HEK293 (cell line): ENCODE measurements around the gene DSCAM.

Experiments used
- KLF16 ChIP-seq: fragments of 450-650 bp; formaldehyde crosslinking; IDR thresholded peaks from 2 replicates; pipeline ENCODE4 v1.5.1; 2017; ENCODE audit warnings: missing biosample characterization, missing genetic modification characterization
- ZBTB48 ChIP-seq: fragments of 450-650 bp; formaldehyde crosslinking; IDR thresholded peaks from 2 replicates; pipeline ENCODE4 v1.5.1; 2016; ENCODE audit warnings: missing biosample characterization, missing genetic modification characterization
- ZBTB7A ChIP-seq: fragments of 450-650 bp; formaldehyde crosslinking; IDR thresholded peaks from 2 replicates; pipeline ENCODE4 v1.5.1; 2016; ENCODE audit warnings: low read depth, missing biosample characterization, missing genetic modification characterization
- ZNF239 ChIP-seq: fragments of 450-650 bp; formaldehyde crosslinking; IDR thresholded peaks from 2 replicates; pipeline ENCODE4 v1.5.1; 2016; ENCODE audit warnings: missing biosample characterization, missing genetic modification characterization
- ZNF426 ChIP-seq: fragments of 450-650 bp; formaldehyde crosslinking; IDR thresholded peaks from 2 replicates; pipeline ENCODE4 v1.5.1; 2017; ENCODE audit warnings: missing biosample characterization, missing genetic modification characterization, mild to moderate bottlenecking, inconsistent platforms, moderate library complexity
- ZNF510 ChIP-seq: fragments of 450-650 bp; formaldehyde crosslinking; IDR thresholded peaks from 2 replicates; pipeline ENCODE4 v1.5.1; 2018; ENCODE audit warnings: mild to moderate bottlenecking, missing genetic modification characterization, missing biosample characterization; ENCODE audit not compliant: insufficient replicate concordance
- ZNF514 ChIP-seq: fragments of 450-650 bp; formaldehyde crosslinking; IDR thresholded peaks from 2 replicates; pipeline ENCODE4 v1.5.1; 2016; ENCODE audit warnings: missing biosample characterization, missing genetic modification characterization
- ZNF529 ChIP-seq: fragments of 450-650 bp; formaldehyde crosslinking; IDR thresholded peaks from 2 replicates; pipeline ENCODE4 v1.5.1; 2017; ENCODE audit warnings: missing genetic modification characterization, missing biosample characterization; ENCODE audit not compliant: insufficient replicate concordance
- ZNF670 ChIP-seq: fragments of 450-650 bp; formaldehyde crosslinking; IDR thresholded peaks from 2 replicates; pipeline ENCODE4 v1.5.1; 2016; ENCODE audit warnings: missing biosample characterization, missing genetic modification characterization, low read depth
- TF ChIP-seq, protein P1 (sequence below): fragments of 450-650 bp; formaldehyde crosslinking; IDR thresholded peaks from 2 replicates; pipeline ENCODE4 v1.5.1; 2016; ENCODE audit warnings: missing biosample characterization, missing genetic modification characterization
- TF ChIP-seq, protein P2 (sequence below): fragments of 450-650 bp; formaldehyde crosslinking; IDR thresholded peaks from 2 replicates; pipeline ENCODE4 v1.5.1; 2016; ENCODE audit warnings: missing biosample characterization, missing genetic modification characterization, low read depth
- TF ChIP-seq, protein P3 (sequence below): fragments of 450-650 bp; formaldehyde crosslinking; IDR thresholded peaks from 2 replicates; pipeline ENCODE4 v1.5.1; 2016; ENCODE audit warnings: missing biosample characterization, missing genetic modification characterization
- TF ChIP-seq, protein P4 (sequence below): fragments of 450-650 bp; formaldehyde crosslinking; IDR thresholded peaks from 2 replicates; pipeline ENCODE4 v1.5.1; 2016; ENCODE audit warnings: missing biosample characterization, missing genetic modification characterization
- TF ChIP-seq, protein P5 (sequence below): fragments of 450-650 bp; formaldehyde crosslinking; IDR thresholded peaks from 2 replicates; pipeline ENCODE4 v1.5.1; 2017; ENCODE audit warnings: missing biosample characterization, missing genetic modification characterization

DNA sequence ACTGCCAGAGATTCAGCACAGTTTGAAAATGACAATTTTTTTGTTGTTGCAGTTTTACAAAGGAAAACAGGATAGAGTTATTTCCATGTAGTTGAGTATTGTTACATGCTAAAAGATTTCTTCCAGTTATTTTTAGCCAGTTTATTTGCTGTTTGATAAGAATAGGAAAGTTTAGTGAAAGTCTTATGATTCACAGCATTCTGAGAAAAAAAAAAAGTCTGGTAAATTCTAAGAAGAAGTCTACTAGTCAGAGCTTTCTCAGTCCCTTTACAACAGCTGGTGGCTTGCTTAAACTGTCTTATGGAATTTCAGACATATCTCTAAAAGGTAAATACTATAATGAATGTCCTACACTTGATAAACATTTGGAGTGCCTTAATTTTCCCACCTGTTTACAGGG, 341.7 kb downstream of the DSCAM start:
- TF ChIP-seq, protein P1, sequence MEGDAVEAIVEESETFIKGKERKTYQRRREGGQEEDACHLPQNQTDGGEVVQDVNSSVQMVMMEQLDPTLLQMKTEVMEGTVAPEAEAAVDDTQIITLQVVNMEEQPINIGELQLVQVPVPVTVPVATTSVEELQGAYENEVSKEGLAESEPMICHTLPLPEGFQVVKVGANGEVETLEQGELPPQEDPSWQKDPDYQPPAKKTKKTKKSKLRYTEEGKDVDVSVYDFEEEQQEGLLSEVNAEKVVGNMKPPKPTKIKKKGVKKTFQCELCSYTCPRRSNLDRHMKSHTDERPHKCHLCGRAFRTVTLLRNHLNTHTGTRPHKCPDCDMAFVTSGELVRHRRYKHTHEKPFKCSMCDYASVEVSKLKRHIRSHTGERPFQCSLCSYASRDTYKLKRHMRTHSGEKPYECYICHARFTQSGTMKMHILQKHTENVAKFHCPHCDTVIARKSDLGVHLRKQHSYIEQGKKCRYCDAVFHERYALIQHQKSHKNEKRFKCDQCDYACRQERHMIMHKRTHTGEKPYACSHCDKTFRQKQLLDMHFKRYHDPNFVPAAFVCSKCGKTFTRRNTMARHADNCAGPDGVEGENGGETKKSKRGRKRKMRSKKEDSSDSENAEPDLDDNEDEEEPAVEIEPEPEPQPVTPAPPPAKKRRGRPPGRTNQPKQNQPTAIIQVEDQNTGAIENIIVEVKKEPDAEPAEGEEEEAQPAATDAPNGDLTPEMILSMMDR (tag by site-specific recombination): no peak
- TF ChIP-seq, protein P2, sequence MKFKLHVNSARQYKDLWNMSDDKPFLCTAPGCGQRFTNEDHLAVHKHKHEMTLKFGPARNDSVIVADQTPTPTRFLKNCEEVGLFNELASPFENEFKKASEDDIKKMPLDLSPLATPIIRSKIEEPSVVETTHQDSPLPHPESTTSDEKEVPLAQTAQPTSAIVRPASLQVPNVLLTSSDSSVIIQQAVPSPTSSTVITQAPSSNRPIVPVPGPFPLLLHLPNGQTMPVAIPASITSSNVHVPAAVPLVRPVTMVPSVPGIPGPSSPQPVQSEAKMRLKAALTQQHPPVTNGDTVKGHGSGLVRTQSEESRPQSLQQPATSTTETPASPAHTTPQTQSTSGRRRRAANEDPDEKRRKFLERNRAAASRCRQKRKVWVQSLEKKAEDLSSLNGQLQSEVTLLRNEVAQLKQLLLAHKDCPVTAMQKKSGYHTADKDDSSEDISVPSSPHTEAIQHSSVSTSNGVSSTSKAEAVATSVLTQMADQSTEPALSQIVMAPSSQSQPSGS (tag by site-specific recombination): no peak
- TF ChIP-seq ZNF426 (no peak), ZNF514 (tag by site-specific recombination) (no peak), ZNF239 (no peak), ZNF529 (no peak), KLF16 (tag by site-specific recombination) (no peak), ZBTB7A (tag by site-specific recombination) (no peak), ZBTB48 (tag by site-specific recombination) (no peak), ZNF670 (tag by site-specific recombination) (no peak), ZNF510 (tag by site-specific recombination) (no peak)
- TF ChIP-seq, protein P3, sequence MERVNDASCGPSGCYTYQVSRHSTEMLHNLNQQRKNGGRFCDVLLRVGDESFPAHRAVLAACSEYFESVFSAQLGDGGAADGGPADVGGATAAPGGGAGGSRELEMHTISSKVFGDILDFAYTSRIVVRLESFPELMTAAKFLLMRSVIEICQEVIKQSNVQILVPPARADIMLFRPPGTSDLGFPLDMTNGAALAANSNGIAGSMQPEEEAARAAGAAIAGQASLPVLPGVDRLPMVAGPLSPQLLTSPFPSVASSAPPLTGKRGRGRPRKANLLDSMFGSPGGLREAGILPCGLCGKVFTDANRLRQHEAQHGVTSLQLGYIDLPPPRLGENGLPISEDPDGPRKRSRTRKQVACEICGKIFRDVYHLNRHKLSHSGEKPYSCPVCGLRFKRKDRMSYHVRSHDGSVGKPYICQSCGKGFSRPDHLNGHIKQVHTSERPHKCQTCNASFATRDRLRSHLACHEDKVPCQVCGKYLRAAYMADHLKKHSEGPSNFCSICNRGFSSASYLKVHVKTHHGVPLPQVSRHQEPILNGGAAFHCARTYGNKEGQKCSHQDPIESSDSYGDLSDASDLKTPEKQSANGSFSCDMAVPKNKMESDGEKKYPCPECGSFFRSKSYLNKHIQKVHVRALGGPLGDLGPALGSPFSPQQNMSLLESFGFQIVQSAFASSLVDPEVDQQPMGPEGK: no peak
- TF ChIP-seq, protein P4, sequence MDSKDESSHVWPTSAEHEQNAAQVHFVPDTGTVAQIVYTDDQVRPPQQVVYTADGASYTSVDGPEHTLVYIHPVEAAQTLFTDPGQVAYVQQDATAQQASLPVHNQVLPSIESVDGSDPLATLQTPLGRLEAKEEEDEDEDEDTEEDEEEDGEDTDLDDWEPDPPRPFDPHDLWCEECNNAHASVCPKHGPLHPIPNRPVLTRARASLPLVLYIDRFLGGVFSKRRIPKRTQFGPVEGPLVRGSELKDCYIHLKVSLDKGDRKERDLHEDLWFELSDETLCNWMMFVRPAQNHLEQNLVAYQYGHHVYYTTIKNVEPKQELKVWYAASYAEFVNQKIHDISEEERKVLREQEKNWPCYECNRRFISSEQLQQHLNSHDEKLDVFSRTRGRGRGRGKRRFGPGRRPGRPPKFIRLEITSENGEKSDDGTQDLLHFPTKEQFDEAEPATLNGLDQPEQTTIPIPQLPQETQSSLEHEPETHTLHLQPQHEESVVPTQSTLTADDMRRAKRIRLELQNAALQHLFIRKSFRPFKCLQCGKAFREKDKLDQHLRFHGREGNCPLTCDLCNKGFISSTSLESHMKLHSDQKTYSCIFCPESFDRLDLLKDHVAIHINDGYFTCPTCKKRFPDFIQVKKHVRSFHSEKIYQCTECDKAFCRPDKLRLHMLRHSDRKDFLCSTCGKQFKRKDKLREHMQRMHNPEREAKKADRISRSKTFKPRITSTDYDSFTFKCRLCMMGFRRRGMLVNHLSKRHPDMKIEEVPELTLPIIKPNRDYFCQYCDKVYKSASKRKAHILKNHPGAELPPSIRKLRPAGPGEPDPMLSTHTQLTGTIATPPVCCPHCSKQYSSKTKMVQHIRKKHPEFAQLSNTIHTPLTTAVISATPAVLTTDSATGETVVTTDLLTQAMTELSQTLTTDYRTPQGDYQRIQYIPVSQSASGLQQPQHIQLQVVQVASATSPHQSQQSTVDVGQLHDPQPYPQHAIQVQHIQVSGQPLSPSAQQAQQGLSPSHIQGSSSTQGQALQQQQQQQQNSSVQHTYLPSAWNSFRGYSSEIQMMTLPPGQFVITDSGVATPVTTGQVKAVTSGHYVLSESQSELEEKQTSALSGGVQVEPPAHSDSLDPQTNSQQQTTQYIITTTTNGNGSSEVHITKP (tag by site-specific recombination): no peak
- TF ChIP-seq, protein P5, sequence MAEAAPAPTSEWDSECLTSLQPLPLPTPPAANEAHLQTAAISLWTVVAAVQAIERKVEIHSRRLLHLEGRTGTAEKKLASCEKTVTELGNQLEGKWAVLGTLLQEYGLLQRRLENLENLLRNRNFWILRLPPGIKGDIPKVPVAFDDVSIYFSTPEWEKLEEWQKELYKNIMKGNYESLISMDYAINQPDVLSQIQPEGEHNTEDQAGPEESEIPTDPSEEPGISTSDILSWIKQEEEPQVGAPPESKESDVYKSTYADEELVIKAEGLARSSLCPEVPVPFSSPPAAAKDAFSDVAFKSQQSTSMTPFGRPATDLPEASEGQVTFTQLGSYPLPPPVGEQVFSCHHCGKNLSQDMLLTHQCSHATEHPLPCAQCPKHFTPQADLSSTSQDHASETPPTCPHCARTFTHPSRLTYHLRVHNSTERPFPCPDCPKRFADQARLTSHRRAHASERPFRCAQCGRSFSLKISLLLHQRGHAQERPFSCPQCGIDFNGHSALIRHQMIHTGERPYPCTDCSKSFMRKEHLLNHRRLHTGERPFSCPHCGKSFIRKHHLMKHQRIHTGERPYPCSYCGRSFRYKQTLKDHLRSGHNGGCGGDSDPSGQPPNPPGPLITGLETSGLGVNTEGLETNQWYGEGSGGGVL: no peak
